Measurements from ENCODE around the gene GLT6D1. TPM values are rescaled to one million over a fixed set of nuclear protein-coding genes. Genes with fewer than 3 reads are reported as not detected.

GLT6D1 gene
- total and polyA plus RNA-seq, 2 donors (not counting 3 experiments of a cell fraction or from before 2014, with no cell fraction given), result not detected

GRCh38 chr9:135604437-135605237 lies 34.7 kb downstream of the GLT6D1 start:
- CTCF ChIA-PET, result interaction anchor here (0.8 to 1.7 kb wide), 5 partner anchors 9 to 362 kb away, joined by 3 read pairs; no protein-coding TSS in a partner anchor

More at GRCh38 chr9:135604437-135605237, 34.7 kb downstream of the GLT6D1 start:
- dilution Hi-C loops (cut with MboI; ENCODE audit: extremely low pct_ligation_motif_present, low sequenced_read_pairs) (no loop called here), intact Hi-C loops (cut with micrococcal nuclease) (loop anchor here (1.0 to 10.0 kb wide), 7 partner anchors 98 to 680 kb away; partner anchors contain the start of genes KCNT1, MRPS2 and UBAC1)
- Histone ChIP-seq H3K27ac (ENCODE audit: insufficient read depth, low read depth, low read length) (no peak overlapping the region), H3K4me3 (replicated peaks in 1 of 3; ENCODE audit: insufficient read depth in 1 of 3, low read depth in 1 of 3, low read length in 3 of 3) (no peak overlapping the region), H3K79me2 (ENCODE audit: control insufficient read depth, insufficient read depth, low read length) (no peaks in the 10 kb centered on the region), H3K27me3 (ENCODE audit: control insufficient read depth in 2 of 2, insufficient read depth in 2 of 2, low read length in 2 of 2) (peaks cover 0 to 6% of the 10 kb centered on the region in 2 experiments), H3K4me2 (ENCODE audit: insufficient read depth, low read length) (no peak overlapping the region), H3K9ac (replicated peaks; ENCODE audit: extremely low read depth, insufficient read depth, low read length) (no peak overlapping the region), H3K4me1 (ENCODE audit: control insufficient read depth, extremely low read depth, insufficient read depth, low read length) (no peaks in the 10 kb centered on the region), H3K9me1 (replicated peaks; ENCODE audit: control insufficient read depth, extremely low read depth, insufficient read depth, low read length) (no peaks in the 10 kb centered on the region), H3K36me3 (ENCODE audit: control insufficient read depth in 2 of 2, extremely low read depth in 1 of 2, insufficient read depth in 2 of 2, low read length in 2 of 2) (no peaks in the 10 kb centered on the region), H4K20me1 (replicated peaks; ENCODE audit: control insufficient read depth, extremely low read depth, insufficient read depth, low read length) (no peaks in the 10 kb centered on the region), H3K9me3 (replicated peaks; ENCODE audit: control insufficient read depth, insufficient read depth, low read length) (no peaks in the 10 kb centered on the region), H2AFZ (ENCODE audit: low read depth, low read length) (no peak overlapping the region)
- FAIRE-seq (no peak), DNase-seq (ENCODE audit: low read depth, low spot score) (no peak)
- no peak for TF ChIP-seq CTCF (IDR thresholded peaks at IDR 0.05; ENCODE audit: extremely low read depth in 1 of 2, insufficient read depth in 1 of 2, low read depth in 1 of 2, low read length in 2 of 2)
- no peak for TF ChIP-seq POLR2AphosphoS5 (IDR thresholded peaks at IDR 0.05; ENCODE audit: insufficient read depth, low read depth, low read length)
- TF ChIP-seq MAX (IDR thresholded peaks at IDR 0.05; ENCODE audit: insufficient read depth, insufficient read length), result no peak
- no peak for TF ChIP-seq FOS (IDR thresholded peaks at IDR 0.05; ENCODE audit: borderline replicate concordance, insufficient read depth, low read length)
- TF ChIP-seq JUN (IDR thresholded peaks at IDR 0.05; ENCODE audit: borderline replicate concordance, insufficient read depth, insufficient read length, low read depth), result no peak
- no peak for TF ChIP-seq POLR2A (IDR thresholded peaks at IDR 0.05; ENCODE audit: low read depth, low read length)
- TF ChIP-seq EZH2 (IDR thresholded peaks at IDR 0.05; ENCODE audit: borderline replicate concordance, low read depth, low read length, severe bottlenecking), result no peak
- TF ChIP-seq GATA2 (IDR thresholded peaks at IDR 0.05; ENCODE audit: insufficient read depth, insufficient read length, low read depth, low read length), result no peak
- no peak for TF ChIP-seq MYC (IDR thresholded peaks at IDR 0.05; ENCODE audit: low read depth, low read length)
- no TSS peak for BruUV-seq (replicated peaks)
- POLR2A ChIA-PET, result no interaction called here
